C4-2B (cell line): ENCODE data around the gene NGFR.

Experiments
- ZFX ChIP-seq: fragments of 450-650 bp; IDR thresholded peaks from 2 replicates; pipeline ENCODE4 v1.6.1; 2017
- TF ChIP-seq, protein P1 (sequence below): fragments of 450-650 bp; conservative IDR thresholded peaks from 2 replicates; pipeline ENCODE4 v1.5.1; 2017; ENCODE audit warnings: mild to moderate bottlenecking

DNA sequence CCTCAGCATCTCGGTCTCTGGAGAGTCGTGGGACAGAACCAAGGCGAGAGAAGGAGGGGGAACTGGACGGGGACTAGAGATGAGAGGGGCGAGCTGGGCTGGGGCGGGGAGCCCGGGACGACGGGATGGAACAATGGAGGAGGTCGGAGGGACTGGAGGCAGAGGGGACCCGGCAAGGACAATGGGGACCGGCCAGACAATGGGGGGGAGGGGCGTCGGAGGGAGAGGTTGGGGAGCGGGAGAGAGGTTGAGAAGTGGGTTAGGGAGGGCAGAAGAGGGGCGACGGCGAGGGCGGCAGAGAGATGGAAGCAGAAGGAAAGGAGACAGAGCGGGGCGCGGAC, 719 bp downstream of the NGFR start:
- TF ChIP-seq, protein P1, sequence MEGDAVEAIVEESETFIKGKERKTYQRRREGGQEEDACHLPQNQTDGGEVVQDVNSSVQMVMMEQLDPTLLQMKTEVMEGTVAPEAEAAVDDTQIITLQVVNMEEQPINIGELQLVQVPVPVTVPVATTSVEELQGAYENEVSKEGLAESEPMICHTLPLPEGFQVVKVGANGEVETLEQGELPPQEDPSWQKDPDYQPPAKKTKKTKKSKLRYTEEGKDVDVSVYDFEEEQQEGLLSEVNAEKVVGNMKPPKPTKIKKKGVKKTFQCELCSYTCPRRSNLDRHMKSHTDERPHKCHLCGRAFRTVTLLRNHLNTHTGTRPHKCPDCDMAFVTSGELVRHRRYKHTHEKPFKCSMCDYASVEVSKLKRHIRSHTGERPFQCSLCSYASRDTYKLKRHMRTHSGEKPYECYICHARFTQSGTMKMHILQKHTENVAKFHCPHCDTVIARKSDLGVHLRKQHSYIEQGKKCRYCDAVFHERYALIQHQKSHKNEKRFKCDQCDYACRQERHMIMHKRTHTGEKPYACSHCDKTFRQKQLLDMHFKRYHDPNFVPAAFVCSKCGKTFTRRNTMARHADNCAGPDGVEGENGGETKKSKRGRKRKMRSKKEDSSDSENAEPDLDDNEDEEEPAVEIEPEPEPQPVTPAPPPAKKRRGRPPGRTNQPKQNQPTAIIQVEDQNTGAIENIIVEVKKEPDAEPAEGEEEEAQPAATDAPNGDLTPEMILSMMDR, result no peak
- no peak for TF ChIP-seq ZFX
